GM18868 (cell line): Measurements from ENCODE around the gene BBS9.
"Not testable (repeated sequence)": the region's sequence is repeated elsewhere in the genome, so short reads cannot be mapped to it uniquely, and the experiment has no call there.

Experiments used
- ATAC-seq: cut with Tn5 transposase; IDR thresholded peaks from one replicate; pipeline ENCODE4 v1.9.1; 2021; ENCODE audit warnings: mild to moderate bottlenecking, moderate library complexity; ENCODE audit not compliant: unreplicated experiment

Gene BBS9

DNA sequence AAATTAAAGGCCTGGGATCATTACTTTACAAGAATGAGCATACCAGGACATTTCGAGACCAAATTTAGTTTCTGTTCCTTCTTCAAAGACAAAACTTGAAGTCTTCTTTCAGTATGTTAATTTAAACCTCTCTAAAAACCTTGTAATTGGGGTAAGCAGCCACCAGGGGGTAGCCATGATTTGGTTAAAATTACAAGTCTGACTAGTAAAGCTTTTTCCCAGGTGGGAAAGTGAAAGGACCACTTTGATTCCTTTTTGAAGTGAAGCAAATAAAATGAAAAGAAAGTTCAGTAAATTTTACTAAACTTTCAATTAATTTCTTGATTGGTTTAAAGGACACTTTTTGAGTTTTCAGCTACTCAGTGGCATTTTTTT, 294.3 kb downstream of the BBS9 start:
- ATAC-seq, result peak; percentile 96

DNA sequence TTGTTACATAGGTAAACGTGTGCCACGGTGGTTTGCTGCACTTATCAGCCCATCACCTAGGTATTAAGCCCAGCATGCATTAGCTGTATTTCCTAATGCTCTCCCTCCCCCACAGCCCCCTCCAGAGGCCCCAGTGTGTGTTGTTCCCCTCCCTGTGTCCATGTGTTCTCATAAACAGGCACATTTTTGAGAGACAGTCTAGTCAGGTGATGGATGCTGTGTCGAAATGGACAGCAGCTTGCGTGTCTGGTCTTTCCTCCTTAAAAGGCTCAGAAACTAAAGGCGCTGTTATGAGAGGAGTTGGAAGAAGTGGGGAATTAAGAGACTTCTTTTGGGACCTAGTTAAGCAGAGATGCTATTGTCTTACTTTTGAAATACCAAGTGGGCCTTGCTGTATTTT, 296.0 kb downstream of the BBS9 start:
- ATAC-seq, result no peak

DNA sequence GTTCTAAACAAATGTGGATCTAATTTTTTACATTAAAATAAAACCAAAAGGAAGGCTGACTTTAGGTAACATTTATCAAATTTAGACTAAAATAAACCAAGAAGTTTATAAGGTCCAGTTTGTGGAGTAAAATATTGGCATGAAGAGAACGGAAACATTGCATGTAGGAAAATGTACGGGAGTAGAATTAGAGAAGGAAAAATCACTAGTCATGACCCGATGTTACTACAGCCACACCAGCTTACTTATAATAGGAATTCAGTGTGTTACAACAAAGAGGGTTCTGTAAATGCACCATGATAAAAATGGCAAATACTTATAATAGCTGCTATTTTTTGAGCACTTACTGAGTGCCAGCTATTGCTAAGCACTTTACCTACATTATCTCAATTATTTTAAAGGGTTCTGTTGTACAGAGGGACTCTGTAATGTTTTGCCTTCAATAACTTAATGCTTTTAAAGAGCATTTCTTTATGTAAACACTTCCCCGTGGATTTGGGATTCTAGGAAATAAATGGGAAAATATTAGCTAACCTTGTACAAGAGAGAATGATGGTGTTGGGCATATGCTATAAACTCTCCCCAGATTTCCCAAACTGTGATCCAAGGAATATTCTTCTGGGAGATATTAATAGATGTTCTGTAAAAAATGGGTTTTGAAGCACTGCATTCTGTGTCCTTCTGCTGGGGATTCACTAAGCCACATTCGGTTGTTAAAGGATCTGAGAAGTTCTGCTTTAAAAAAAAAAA, 296.7 kb downstream of the BBS9 start:
- ATAC-seq, result no peak

DNA sequence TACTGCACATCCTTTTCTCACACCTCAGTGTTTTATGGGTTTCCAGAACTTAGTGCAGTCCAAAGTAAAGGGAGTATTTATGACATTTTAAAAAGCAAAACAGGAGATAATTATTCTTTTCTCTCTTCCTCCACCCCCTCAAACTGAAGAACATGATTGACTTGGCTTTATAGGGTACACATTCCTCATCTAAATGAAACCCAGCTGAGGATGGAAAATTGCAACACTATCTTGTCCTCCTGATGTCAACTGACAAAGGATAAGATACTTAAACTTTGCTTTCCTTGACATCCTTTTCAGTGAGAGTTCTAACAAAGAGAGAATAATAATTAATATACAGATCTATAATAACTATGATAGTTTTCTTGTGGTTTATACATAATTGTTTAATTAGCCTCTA, 299.1 kb downstream of the BBS9 start:
- no peak for ATAC-seq

DNA sequence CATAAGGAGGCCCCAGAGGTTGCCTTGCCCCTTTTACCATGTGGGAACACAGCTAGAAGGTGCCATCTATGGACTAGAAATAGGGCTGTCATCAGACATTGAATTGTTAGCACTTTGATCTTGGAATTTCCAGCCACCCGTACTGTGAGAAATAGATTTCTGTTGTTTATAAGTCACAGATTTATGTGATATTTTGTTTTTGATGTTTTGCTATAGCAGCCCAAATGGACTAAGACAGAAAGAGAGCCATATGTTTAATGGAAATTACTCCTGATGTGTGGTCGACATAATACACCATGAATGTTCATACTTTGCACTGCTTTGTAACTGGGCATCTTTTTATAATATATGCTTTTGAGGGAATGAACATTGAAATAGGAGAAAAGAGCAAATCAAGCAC, 302.2 kb downstream of the BBS9 start:
- no peak for ATAC-seq

DNA sequence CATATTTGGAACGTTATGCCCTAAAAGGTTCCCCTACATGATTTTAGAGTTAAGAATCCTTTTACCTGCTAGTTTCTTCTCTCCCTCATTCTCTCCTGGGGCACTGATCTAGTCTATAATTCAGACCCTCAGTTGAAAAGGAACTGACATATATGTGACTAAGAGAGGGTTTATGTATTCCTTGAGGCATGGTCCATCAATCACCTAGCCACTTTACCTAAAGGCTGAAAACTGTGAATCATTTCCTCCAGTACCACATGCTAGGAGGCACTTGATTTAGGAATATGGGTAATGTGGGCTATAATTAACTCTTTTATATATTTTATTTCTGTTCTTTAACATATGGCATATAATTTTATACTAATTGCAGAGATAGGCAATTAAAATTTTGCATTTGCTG, 303.5 kb downstream of the BBS9 start:
- no peak for ATAC-seq

DNA sequence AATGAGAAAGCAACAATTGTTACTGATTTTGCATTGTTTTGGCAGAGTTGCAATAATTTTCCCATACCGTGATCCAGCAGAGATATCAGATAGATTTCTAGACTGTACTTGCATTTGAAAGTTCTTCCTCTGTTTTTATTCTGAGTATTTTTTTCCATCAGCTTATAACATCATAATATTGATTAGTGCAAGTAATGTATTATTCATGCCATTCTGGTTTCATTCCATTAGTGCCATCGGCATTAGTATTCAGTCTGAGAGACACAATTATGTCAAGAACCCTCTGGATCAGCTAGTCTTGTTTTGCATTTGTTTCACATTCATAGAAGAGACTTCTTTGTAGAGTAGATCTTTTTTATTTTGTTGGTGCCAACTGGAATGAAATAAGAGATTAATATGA, 304.0 kb downstream of the BBS9 start:
- ATAC-seq, result no peak

DNA sequence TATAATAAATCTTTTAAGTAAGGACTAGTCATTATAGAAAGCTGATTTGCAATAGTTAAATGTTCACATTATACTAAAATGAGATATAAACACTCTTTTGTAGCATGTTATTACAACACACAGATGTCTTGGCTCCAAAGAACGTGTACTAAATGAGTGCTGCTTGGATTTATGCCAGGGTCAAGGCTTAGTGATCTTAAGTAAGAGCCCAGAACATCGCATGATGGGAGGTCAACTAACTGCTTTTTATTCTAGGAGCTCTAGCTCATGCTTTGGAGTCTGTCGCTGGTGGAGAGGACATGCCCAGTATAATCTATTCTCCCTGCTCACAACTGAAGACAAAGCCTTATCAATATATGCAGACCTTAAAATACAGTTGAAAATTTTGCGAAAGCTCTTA, 315.1 kb downstream of the BBS9 start:
- no peak for ATAC-seq

DNA sequence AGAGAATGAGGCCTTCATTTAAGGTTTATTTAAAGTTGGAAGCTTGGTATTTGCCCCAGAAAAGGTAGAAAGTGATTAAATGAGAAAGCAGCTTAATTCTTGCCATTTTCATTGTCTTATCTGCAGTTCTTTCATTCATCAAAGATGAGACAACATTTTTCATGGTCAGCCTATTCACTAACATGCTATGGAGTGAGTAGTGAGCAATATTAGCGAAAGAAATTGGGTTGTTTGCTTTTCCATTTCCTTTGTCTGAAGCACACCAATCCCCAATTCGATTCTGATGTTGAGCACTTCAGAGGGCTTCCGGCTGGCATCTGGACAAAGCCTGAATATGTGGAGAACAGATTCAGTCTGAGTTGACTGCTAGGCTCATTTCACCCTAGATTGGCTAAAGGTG, 317.2 kb downstream of the BBS9 start:
- ATAC-seq, result no peak

DNA sequence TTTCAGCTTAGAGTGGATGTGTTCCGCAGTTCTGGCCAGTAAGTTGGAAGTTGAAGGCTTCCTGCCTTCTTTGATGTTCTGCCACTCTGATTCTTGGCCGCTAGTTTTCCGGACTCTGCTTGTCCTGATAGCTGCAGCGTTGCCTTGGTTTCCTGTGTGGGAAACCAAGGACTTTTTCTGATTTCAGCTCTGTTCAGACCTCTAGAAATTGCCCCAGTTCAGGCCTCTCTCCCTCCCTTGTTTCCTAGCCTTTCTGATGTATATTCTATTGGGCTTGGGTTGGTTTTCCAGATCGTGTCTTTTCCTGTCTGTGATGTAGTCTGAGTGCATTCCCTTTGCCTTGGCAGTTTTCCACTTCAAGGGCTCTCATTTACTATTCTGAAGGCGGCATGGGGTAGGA, 318.7 kb downstream of the BBS9 start:
- ATAC-seq, result no peak

DNA sequence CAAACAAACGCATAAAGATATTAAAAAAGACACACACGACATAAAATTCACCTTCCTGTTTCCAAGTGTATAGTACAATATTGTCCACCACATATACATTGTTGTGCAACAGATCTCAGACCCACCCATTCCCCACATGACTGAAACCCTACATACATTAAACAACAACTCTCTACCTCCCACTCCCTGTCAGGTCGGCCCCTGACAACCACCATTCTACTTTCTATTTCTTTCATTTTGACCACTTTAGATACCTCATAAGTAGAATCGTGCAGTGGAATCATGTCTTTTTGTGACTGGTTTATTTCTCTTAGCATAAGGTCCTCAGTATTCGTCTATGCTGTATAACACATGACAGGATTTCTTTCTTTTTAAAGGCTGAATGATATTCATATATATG, 320.5 kb downstream of the BBS9 start:
- no peak for ATAC-seq

DNA sequence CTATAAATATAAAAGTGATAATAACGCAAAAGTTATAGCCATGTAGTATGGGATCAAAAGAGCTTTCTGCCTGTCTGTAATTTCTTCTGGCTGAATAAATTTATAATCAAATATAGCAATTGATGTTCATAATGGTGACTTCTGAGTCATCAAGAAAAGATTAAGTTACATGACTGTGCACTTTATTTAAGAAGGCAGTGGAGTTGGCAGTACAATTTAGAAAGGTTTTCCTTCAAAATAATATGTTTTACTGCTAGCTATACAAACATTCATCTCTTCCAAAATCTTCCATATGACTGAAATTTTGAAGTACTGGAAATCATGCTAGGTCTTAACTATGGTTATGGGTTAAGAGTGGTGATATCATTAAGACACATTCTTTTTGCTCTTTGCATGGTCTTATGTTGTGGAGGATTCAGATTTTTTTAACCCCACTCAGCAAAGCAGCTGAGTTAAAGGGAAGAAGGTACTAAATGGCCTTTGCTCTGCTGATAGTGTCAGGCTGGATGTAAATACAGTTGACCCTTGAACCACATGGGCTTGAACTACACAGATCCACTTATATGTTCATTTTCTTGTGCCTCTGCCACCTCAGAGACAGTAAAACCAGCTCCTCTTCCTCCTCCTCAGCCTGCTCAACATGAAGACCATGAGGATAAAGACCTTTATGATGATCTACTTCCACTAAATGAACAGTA, 323.6 kb downstream of the BBS9 start:
- ATAC-seq, result no peak

DNA sequence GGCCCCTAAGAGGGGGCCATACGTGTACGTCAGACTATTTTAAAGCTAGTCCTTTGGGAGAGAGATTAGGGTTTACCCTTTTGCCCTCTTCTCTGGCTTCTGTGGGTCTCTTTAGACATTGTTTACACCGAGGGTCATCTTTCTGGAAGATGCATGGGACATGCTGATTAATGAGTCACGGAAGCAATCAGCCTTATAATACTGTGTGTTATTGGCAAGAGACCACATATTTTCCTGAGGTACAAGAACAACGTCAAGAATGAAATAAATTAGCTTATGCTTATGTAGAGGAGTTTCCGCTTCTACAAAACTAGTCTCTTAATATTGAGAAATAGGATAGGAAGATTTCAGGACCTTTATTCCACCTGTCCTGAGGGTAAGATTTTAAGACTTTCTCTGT, 327.7 kb downstream of the BBS9 start:
- no peak for ATAC-seq

DNA sequence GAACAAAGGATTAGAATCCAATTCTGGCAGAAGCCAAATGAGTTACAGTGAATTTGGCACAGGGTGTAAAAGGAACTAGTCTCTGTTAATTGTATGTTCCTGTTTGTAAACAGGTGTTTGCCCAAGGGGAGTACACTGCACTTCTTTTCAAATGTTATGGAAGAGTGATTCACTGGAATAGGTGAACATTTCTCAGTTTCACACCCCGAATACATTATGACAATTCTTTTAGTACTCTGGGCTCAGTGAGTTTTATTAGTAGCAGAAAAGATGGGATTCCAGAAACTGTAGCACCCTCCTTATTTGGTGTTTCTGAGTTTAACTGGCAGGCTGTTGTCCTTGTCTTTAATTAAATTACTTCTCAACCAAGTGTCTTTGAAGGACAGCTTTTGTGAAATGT, 329.2 kb downstream of the BBS9 start:
- no peak for ATAC-seq

DNA sequence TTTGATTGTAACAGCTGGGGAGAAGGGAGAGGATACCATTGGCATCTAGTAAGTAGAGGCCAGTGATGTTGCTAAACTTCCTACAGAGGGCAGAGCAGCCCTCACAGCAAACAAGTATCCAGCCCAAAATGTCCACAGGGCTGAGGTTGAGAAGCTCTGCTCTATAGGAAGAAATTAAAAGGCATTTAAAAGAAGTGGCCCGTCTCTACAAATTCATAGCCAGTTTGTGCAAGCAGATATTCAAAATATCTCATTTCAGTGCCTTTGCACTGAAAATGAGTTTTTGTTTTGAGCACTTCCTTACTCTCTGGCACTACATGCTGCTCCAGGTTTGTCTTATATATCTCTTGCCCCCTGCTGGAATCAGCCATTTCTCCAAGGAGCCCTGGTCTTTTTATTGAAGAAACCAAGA, 330.0 kb downstream of the BBS9 start:
- peak; percentile 65 for ATAC-seq

DNA sequence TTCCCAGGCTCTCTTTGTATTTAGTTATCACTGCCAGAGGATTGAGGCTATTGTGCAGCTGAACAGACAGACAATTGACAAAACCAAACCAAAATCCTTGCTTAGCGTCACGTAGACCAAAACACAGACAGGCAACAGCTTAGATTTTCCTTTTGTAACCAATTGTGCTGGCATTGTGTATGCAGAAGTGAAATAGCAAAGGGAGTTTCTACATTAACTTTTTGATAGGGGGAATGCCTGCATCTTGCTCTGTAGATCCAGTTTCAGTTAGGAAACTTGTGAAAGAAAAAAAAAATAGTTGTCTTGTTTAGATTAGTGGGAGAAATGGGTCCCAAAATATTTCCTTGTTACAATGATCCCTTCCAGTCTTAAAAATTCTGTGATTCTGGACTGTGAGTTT, 333.8 kb downstream of the BBS9 start:
- peak; percentile 79 for ATAC-seq

DNA sequence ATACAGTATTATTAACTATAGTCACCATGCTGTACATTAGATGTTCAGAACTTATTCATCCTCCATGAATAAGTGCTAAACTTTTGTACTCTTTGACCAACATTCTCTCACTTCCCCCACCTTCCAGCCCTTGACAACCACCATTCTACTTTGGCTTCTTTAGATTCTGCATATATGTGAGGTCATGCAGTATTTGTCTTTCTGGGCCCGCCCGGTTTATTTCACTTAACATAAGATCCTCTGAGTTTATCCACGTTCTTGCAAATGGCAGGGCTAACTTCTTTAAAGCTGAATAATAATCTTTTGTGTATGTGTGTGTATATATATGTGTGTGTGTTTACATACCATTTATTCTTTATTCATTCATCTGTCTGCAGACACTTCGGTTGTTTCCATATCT, 336.8 kb downstream of the BBS9 start:
- ATAC-seq, result no peak

DNA sequence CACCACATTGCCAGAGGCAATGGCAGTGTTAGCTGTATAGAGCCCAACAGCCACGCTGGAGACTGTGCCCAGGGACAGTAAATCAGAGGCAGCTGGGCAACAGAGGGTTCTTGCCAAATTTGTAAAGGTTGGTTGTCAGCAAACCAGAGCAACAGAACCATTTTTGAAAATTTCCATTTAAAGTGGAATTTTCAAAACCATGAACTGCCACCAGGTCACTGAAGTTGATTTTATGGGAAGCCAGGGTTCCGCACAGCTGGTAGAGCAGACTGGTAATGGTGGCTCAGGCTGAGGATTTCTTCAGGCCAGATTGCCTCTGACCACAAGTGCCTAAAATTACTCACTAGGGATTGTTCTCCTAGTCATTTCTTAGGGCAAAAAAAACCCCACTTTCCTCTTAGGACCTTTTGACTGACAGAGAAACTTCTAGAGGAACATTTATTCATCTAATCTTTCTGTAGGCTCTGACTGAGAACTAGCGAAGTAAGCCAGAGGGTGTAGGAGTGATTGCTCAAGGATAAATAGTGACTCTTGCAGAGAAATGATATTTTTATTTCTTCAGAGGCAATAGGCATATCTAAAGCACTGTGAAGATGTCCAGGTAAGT, 342.4 kb downstream of the BBS9 start:
- peak; percentile 95 for ATAC-seq

DNA sequence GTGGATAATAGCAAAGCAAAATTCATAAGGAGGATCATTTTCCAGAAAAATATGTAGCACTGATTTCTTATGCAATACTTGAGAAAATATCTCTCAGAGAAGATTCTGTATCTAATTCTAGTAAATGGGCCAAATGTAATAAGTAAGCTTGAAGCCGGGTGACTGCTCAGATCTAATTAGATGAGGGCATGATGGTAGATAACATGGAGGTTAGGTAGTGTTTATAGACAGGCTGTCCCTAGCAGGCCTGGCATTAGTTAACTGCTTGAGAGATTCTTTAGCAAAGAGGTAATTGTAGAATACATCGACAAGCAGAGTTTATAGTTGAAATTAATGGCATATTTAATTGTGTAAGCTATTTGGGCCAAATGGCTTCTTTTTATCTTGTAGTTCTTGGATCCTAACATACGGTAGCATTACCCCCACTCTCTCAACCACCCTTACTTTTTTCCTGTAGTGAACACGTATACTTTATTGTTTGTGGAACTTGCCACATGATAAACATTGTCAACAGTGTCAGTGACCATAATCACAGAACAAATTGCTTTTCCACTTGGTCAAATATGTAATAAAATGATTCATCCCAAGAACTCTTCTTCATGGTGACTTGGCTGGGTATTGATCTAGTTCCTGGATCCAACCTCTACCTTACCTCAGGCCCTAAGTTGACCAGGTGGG, 343.1 kb downstream of the BBS9 start:
- no peak for ATAC-seq

DNA sequence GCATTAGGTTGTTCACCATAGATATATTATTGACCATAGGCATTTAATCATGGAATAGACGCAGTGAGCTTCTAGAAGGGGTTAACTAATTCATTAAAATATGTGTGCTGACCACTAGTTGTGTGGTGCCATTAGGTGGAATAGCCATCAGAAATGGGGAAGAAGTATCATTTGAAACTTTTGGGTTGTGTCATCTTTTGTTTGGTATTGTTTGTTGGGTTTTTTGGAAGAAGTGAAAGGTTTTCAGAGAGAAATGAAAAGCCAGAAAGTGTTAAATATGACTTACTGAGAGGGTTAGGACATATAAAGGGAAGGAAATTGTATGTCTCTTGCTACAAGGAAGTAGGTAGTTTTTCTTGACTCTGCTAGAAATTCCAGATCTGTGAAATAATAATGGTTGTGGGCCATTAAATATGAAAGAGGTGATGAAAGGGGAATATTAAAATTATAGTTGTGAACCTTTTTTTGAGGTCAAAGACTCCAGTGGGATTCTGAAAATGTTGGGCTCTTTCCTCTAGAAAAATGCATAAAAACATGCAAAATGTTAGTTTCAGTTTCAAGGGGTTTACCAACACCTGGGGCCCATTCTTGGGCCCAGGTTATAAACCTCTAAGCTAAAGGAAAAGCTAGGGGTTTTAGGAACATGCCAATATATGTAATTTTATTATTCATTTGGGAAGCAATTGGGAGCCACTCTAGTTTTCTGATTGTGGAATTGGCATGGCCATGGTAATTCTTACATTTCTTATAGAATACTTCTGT, 348.5 kb downstream of the BBS9 start:
- no peak for ATAC-seq

DNA sequence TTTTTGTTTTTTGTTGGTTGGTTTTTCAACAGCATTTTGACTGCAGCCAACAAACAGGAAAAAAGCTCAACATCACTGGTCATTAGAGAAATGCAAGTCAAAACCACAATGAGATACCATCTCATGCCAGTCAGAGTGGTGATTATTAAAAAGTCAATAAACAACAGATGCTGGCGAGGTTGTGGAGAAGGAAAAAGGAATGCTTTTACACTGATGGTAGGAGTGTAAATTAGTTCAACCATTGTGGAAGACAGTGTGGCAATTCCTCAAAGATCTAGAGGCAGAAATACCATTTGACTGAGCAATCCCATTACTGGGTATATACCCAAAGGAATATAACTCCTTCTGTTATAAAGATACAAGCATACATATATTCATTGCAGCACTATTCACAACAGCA, 355.1 kb downstream of the BBS9 start:
- ATAC-seq, result not testable (repeated sequence)
